Measurements from ENCODE around the gene ANKH.
"Not testable (repeated sequence)": the region's sequence is repeated elsewhere in the genome, so short reads cannot be mapped to it uniquely, and the experiment has no call there.

GRCh38 chr5:14797385-14797784 is 74.2 kb downstream of the ANKH start:
- TF ChIP-seq CTCF (IDR thresholded peaks at IDR 0.05); EZH2 (IDR thresholded peaks at IDR 0.05; ENCODE audit: borderline replicate concordance, insufficient read depth, low read depth, low read length, poor library complexity, severe bottlenecking): not testable (repeated sequence)
